IMR-90 (cell line): ENCODE data around the gene NREP. TPM values are rescaled to one million over a fixed set of nuclear protein-coding genes. Genes with fewer than 3 reads are reported as not detected.
A peak's percentile ranks its signal among the peaks of the same experiment; 100 is the strongest.

Experiments
- ATAC-seq: fragments of 200-7000 bp; cut with Tn5 transposase; 2 replicates; pipeline ENCODE4 v1.9.1; 2020; ENCODE audit warnings: low read depth, mild to moderate bottlenecking, moderate library complexity
- BruUV-seq: library from RNA; stranded (reverse); fragments of 400-500 nt; replicated peaks from 2 replicates; lab custom pipeline; 2021; lab: Mats Ljungman, UMichigan
- CTCF ChIA-PET: fragments of 300-600 bp; formaldehyde crosslinking; extraction: SDS; loops from one replicate; lab custom pipeline; 2021; ENCODE audit warnings: antibody characterized with exemption; lab: Yijun Ruan, JAX
- POLR2A ChIA-PET: fragments of 300-600 bp; sonication (Branson Sonifier 250); formaldehyde crosslinking; loops from one replicate; lab custom pipeline; 2022; ENCODE audit warnings: antibody characterized with exemption; ENCODE audit not compliant: unreplicated experiment; lab: Charles Lee
- DNase-seq: peaks from one replicate; pipeline ENCODE4 v3.0.0; 2013
- H2AFZ ChIP-seq: replicated peaks from 2 replicates; pipeline ENCODE3; 2013; ENCODE audit warnings: low read length, mild to moderate bottlenecking; ENCODE audit not compliant: poor library complexity
- H2AK5ac ChIP-seq: 2 replicates; pipeline ENCODE4 v1.6.1; 2013; ENCODE audit warnings: low read depth, low read length, inconsistent platforms
- H2AK9ac ChIP-seq: replicated peaks from 2 replicates; pipeline ENCODE3; 2013; ENCODE audit warnings: mild to moderate bottlenecking, low read depth, low read length, moderate library complexity; ENCODE audit not compliant: poor library complexity
- H2BK120ac ChIP-seq: 2 replicates; pipeline ENCODE4 v1.6.1; 2013; ENCODE audit warnings: low read depth, low read length, inconsistent platforms
- H2BK15ac ChIP-seq: 3 replicates; pipeline ENCODE4 v1.6.1; 2013; ENCODE audit warnings: low read depth, low read length, inconsistent platforms
- H2BK20ac ChIP-seq: 2 replicates; pipeline ENCODE4 v1.6.1; 2013; ENCODE audit warnings: low read depth, mild to moderate bottlenecking, inconsistent platforms, low read length, moderate library complexity
- H2BK5ac ChIP-seq: 2 replicates; pipeline ENCODE4 v1.6.1; 2013; ENCODE audit warnings: mild to moderate bottlenecking, low read depth, low read length, inconsistent platforms; ENCODE audit not compliant: poor library complexity, severe bottlenecking
- H3K14ac ChIP-seq: replicated peaks from 2 replicates; pipeline ENCODE4 v1.6.1; 2013; ENCODE audit warnings: low read depth, low read length, inconsistent platforms
- H3K18ac ChIP-seq: 2 replicates; pipeline ENCODE4 v1.6.1; 2013; ENCODE audit warnings: low read depth, low read length, control low read depth
- H3K23ac ChIP-seq: 2 replicates; pipeline ENCODE4 v1.6.1; 2013; ENCODE audit warnings: low read depth, low read length, inconsistent platforms
- H3K27ac ChIP-seq: 2 replicates; pipeline ENCODE4 v1.5.1; 2013; ENCODE audit warnings: mild to moderate bottlenecking, control low read depth, low read length; ENCODE audit not compliant: insufficient read depth
- H3K27me3 ChIP-seq: 2 replicates; pipeline ENCODE4 v1.6.1; 2013; ENCODE audit warnings: low read length; ENCODE audit not compliant: control insufficient read depth, insufficient read depth
- H3K36me3 ChIP-seq: 2 replicates; pipeline ENCODE4 v1.6.1; 2013; ENCODE audit warnings: low read length, mixed read lengths; ENCODE audit not compliant: control insufficient read depth, insufficient read depth
- H3K4ac ChIP-seq: 2 replicates; pipeline ENCODE4 v1.6.1; 2013; ENCODE audit warnings: low read depth, low read length, inconsistent platforms
- H3K4me1 ChIP-seq: 2 replicates; pipeline ENCODE4 v1.6.1; 2013; ENCODE audit warnings: low read length, mixed read lengths; ENCODE audit not compliant: control insufficient read depth, insufficient read depth
- H3K4me2 ChIP-seq: 2 replicates; pipeline ENCODE4 v1.6.1; 2013; ENCODE audit warnings: low read depth, mild to moderate bottlenecking, control low read depth, low read length, moderate library complexity
- H3K4me3 ChIP-seq: 2 replicates; pipeline ENCODE4 v1.5.1; 2013; ENCODE audit warnings: low read depth, mild to moderate bottlenecking, control low read depth, low read length, moderate library complexity; ENCODE audit not compliant: insufficient read depth
- H3K56ac ChIP-seq: 2 replicates; pipeline ENCODE4 v1.6.1; 2013; ENCODE audit warnings: low read length, inconsistent platforms; ENCODE audit not compliant: insufficient read depth; ENCODE audit errors: extremely low read depth
- H3K79me1 ChIP-seq, 2 experiments: 2 replicates each; pipeline ENCODE4 v1.6.1; 2013; ENCODE audit warnings: low read length in 2 of 2, inconsistent platforms in 1 of 2, low read depth in 1 of 2
- H3K9ac ChIP-seq: 2 replicates; pipeline ENCODE4 v1.6.1; 2013; ENCODE audit warnings: low read depth, low read length, control low read depth
- H3K9me1 ChIP-seq: 2 replicates; pipeline ENCODE4 v1.6.1; 2013; ENCODE audit warnings: low read length, inconsistent platforms; ENCODE audit not compliant: insufficient read depth
- H3K9me3 ChIP-seq: 2 replicates; pipeline ENCODE4 v1.6.1; 2013; ENCODE audit warnings: low read length; ENCODE audit not compliant: control insufficient read depth, insufficient read depth
- H4K20me1 ChIP-seq: 2 replicates; pipeline ENCODE4 v1.6.1; 2013; ENCODE audit warnings: low read length, inconsistent platforms; ENCODE audit not compliant: insufficient read depth
- H4K5ac ChIP-seq: 2 replicates; pipeline ENCODE4 v1.6.1; 2013; ENCODE audit warnings: mild to moderate bottlenecking, low read depth, low read length, control low read depth
- H4K8ac ChIP-seq, 2 experiments: 2 replicates each; pipeline ENCODE4 v1.6.1; 2013; ENCODE audit warnings: low read depth in 2 of 2, low read length in 2 of 2, control low read depth in 1 of 2, inconsistent platforms in 1 of 2
- H4K91ac ChIP-seq: 2 replicates; pipeline ENCODE4 v1.6.1; 2013; ENCODE audit warnings: low read depth, low read length, inconsistent platforms; ENCODE audit not compliant: insufficient read depth
- CEBPB ChIP-seq: IDR thresholded peaks from 2 replicates; pipeline ENCODE4 v1.6.1; 2012; ENCODE audit warnings: low read depth, low read length, improper control_type of control experiment
- MXI1 ChIP-seq: IDR thresholded peaks from 2 replicates; pipeline ENCODE4 v1.6.1; 2012; ENCODE audit warnings: low read depth, mild to moderate bottlenecking, low read length, moderate library complexity, borderline replicate concordance
- NFE2L2 ChIP-seq: fragments of 150-350 bp; IDR thresholded peaks from 2 replicates; pipeline ENCODE4 v1.6.1; 2016; ENCODE audit warnings: low read depth, mild to moderate bottlenecking, low read length
- POLR2A ChIP-seq: IDR thresholded peaks from 2 replicates; pipeline ENCODE4 v1.6.1; 2012; ENCODE audit warnings: mild to moderate bottlenecking, low read depth, low read length
- RAD21 ChIP-seq: IDR thresholded peaks from 2 replicates; pipeline ENCODE4 v1.6.1; 2012; ENCODE audit warnings: low read length, improper control_type of control experiment
- RFX5 ChIP-seq: IDR thresholded peaks from 2 replicates; pipeline ENCODE4 v1.8.0; 2012; ENCODE audit warnings: low read depth, mild to moderate bottlenecking, low read length, moderate library complexity
- SMC3 ChIP-seq: fragments of 150-350 bp; IDR thresholded peaks from 2 replicates; pipeline ENCODE4 v1.6.1; 2016; ENCODE audit warnings: low read depth, mild to moderate bottlenecking, antibody characterized with exemption, low read length, moderate library complexity
- WGBS, 2 experiments: methylation state at CpG; one replicate each; pipeline versions ENCODE4 v1.1.5 to v1.1.7; 2013; ENCODE audit warnings: missing lambda C conversion rate in 2 of 2; ENCODE audit not compliant: insufficient read length in 1 of 2; ENCODE audit errors: extremely low coverage in 2 of 2; 5-methylcytosine and 5-hydroxymethylcytosine counted together
- dilution Hi-C: fragments of 300-500 bp; cut with HindIII; formaldehyde crosslinking; loops from one replicate; pipeline ENCODE4 v1.14.3; 2018; ENCODE audit warnings: low sequenced_read_pairs; ENCODE audit not compliant: unreplicated experiment
- in situ Hi-C: fragments of 300-500 bp; cut with MboI; formaldehyde crosslinking; loops from 3 replicates; pipeline ENCODE4 v1.14.3; 2019; ENCODE audit warnings: low sequenced_read_pairs, inconsistent platforms, mixed read lengths
- intact Hi-C: fragments of 100-400 bp; cut with micrococcal nuclease; formaldehyde crosslinking; loops from 2 replicates; pipeline ENCODE4 v1.10.0; 2022
- polyA plus RNA-seq, 3 experiments: library from polyadenylated mRNA; depleted of rRNA; stranded (reverse); fragments of >200 nt; gene quantifications; 2 replicates each; pipeline ENCODE4 v1.2.3, GENCODE V29; 2012; ENCODE audit warnings: low replicate concordance in 1 of 3
- total RNA-seq: library from RNA; depleted of rRNA; stranded (reverse); fragments of >200 nt; gene quantifications from 2 replicates; pipeline ENCODE4 v1.2.3, GENCODE V29; 2012
- TF ChIP-seq, protein P1 (sequence below): conservative IDR thresholded peaks from 2 replicates; pipeline ENCODE4 v1.5.1; 2012; ENCODE audit warnings: mild to moderate bottlenecking, low read depth, low read length, improper control_type of control experiment

NREP gene
- total and polyA plus RNA-seq, 2 of the 4 experiments (the other 2 are of a cell fraction), result 178 to 277 TPM

DNA sequence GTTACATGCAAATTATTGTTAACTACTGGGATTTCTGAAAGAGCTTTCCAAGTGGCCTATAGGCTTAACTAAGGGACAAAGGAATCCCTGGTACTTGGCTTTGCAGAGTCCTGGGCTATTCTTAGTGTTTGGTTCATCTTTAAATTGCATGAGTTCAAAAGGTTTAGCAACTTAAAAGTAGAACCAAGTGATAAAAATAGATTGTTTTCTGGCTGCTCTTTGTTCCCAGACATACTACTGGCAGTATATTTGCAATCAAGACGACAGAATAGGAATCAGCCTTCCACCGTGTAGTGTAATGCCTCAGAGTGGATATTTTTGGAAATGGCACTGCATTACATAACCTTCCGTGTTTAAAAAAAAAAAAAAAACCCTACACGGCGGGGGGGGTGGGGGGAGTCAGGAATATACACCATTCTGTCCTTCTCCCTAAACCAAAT, 1.0 kb downstream of the NREP start:
- no peaks in the 10 kb centered on the region for H3K36me3 ChIP-seq
- POLR2A ChIA-PET, result no interaction called here

More for the DNA sequence above, 1.0 kb downstream of the NREP start:
- Histone ChIP-seq H3K9me1 (peaks cover 2% of the 10 kb centered on the region; the same call in 1 of the 2 replicates), H3K4ac (peak overlapping the region; percentile 86; the same call in 1 of the 2 replicates), H2AK5ac (peak overlapping the region; percentile 11; the same call in 1 of the 2 replicates), H3K56ac (peak overlapping the region; percentile 97; the same call in 1 of the 2 replicates), H3K79me1 (peaks cover 5 to 29% of the 10 kb centered on the region in 2 experiments), H3K18ac (peak overlapping the region; percentile 92; the same call in 1 of the 2 replicates), H3K27ac (peak overlapping the region; percentile 93; the same call in 1 of the 2 replicates), H2BK15ac (peak overlapping the region; percentile 82; the same call in 2 of the 3 replicates), H3K9ac (peak overlapping the region; percentile 99), H4K8ac (peak overlapping the region; percentile 65 to 76; a peak in 3 of 4 replicates), H3K27me3 (no peaks in the 10 kb centered on the region), H3K9me3 (no peaks in the 10 kb centered on the region), H2AK9ac (no peak overlapping the region), H3K4me1 (peaks cover 2% of the 10 kb centered on the region), H3K23ac (peak overlapping the region; percentile 99), H2BK5ac (peak overlapping the region; percentile 97), H4K20me1 (no peaks in the 10 kb centered on the region), H2BK20ac (peak overlapping the region; percentile 65; the same call in 1 of the 2 replicates), H2AFZ (no peak overlapping the region), H3K4me3 (peak overlapping the region; percentile 95), H2BK120ac (peak overlapping the region; percentile 71), H3K4me2 (peak overlapping the region; percentile 88), H4K5ac (peak overlapping the region; percentile 73; the same call in 1 of the 2 replicates), H3K14ac (peak overlapping the region; percentile 96), H4K91ac (peak overlapping the region; percentile 80; the same call in 1 of the 2 replicates)
- TF ChIP-seq NFE2L2 (no peak), RAD21 (no peak), POLR2A (no peak), CEBPB (peak; percentile 40), SMC3 (0 out of 2 replicates have a peak, but pooled peaks have one; percentile 0), MXI1 (no peak), RFX5 (no peak)
- TF ChIP-seq, protein P1, sequence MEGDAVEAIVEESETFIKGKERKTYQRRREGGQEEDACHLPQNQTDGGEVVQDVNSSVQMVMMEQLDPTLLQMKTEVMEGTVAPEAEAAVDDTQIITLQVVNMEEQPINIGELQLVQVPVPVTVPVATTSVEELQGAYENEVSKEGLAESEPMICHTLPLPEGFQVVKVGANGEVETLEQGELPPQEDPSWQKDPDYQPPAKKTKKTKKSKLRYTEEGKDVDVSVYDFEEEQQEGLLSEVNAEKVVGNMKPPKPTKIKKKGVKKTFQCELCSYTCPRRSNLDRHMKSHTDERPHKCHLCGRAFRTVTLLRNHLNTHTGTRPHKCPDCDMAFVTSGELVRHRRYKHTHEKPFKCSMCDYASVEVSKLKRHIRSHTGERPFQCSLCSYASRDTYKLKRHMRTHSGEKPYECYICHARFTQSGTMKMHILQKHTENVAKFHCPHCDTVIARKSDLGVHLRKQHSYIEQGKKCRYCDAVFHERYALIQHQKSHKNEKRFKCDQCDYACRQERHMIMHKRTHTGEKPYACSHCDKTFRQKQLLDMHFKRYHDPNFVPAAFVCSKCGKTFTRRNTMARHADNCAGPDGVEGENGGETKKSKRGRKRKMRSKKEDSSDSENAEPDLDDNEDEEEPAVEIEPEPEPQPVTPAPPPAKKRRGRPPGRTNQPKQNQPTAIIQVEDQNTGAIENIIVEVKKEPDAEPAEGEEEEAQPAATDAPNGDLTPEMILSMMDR, result 0 out of 2 replicates have a peak, but pooled peaks have one; percentile 5
- in situ Hi-C loops, result no loop called here
- BruUV-seq, result no TSS peak
- no peak for ATAC-seq
- CTCF ChIA-PET, result no interaction called here
- dilution Hi-C loops, result no loop called here
- no CpG with 5 or more reads among the region's 5 CpGs for WGBS, 2 experiments
- peak; percentile 67 for DNase-seq
- intact Hi-C loops, result loop anchor here (1.0 to 10.0 kb wide), 5 partner anchors 114 to 991 kb away; no protein-coding TSS in a partner anchor
